ENCODE data around the gene ACTC1.

ACTC1 gene

DNA sequence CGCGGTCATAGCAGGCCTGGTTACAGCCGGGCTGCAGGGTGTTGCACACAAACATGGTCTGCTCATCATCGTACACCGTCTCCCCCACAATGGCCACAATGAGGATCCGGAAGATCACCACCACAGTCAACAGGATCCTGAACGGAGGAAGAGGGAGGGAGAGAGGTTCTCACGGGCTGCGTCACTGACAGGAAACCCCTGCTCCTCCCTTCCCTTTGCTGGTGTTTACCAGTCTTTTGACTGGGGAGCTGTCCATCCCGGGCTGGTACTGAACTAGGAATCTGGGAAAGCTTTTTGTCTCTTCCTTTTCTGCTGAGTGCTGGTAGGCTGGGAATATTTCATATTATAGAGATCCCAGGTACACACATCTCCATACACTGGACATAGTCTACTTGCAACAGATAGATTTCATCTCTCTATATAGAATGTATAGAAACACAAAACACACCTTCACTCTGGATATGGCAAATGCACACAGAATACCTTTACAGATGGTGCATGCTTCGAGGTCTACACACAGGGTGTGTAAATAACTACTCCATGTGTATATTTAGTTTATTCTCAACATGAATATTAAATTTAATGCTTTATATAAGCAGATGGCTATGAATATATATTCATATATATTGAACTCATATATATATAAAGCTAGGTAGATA lies 42.0 kb downstream of the ACTC1 start:
- Histone ChIP-seq H3K79me2 (no peaks in the 10 kb centered on the region), H3K27ac (no peak overlapping the region), H3K4me2 (ENCODE audit: low read length) (no peak overlapping the region), H2AFZ (no peak overlapping the region), H3K36me3 (ENCODE audit: control insufficient read depth, insufficient read depth, low read length) (no peaks in the 10 kb centered on the region), H3K27me3 (ENCODE audit: control insufficient read depth, insufficient read depth, low read length) (peaks cover 9% of the 10 kb centered on the region), H3K4me3 (ENCODE audit: low read depth, low read length) (no peak overlapping the region), H3K9me3 (ENCODE audit: control insufficient read depth, low read length) (no peaks in the 10 kb centered on the region), H3K4me1 (no peaks in the 10 kb centered on the region), H3K9ac (no peak overlapping the region)
- TF ChIP-seq, protein P1, sequence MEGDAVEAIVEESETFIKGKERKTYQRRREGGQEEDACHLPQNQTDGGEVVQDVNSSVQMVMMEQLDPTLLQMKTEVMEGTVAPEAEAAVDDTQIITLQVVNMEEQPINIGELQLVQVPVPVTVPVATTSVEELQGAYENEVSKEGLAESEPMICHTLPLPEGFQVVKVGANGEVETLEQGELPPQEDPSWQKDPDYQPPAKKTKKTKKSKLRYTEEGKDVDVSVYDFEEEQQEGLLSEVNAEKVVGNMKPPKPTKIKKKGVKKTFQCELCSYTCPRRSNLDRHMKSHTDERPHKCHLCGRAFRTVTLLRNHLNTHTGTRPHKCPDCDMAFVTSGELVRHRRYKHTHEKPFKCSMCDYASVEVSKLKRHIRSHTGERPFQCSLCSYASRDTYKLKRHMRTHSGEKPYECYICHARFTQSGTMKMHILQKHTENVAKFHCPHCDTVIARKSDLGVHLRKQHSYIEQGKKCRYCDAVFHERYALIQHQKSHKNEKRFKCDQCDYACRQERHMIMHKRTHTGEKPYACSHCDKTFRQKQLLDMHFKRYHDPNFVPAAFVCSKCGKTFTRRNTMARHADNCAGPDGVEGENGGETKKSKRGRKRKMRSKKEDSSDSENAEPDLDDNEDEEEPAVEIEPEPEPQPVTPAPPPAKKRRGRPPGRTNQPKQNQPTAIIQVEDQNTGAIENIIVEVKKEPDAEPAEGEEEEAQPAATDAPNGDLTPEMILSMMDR (IDR thresholded peaks at IDR 0.05) = no peak

DNA sequence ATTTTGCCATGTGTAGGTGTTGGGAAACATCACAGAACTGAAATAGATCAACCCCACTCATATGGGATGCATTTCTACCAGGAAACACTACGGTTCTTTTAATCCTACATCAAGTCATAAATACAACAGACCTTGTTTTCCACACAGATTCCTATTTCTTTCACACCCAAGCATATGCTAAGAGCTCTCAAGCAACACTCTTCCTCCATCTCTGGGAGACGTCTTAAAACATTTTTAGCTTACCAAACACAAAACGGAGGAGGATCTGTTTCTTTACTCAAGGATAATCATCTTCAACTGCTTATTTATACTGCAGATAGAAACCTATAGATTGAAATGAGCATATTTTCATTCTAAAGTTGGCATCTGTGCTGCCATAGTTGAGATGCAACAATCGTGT lies 45.7 kb downstream of the ACTC1 start:
- TF ChIP-seq, protein P1 (IDR thresholded peaks at IDR 0.05) = no peak
- Histone ChIP-seq H3K4me3 (ENCODE audit: low read depth, low read length) (no peak overlapping the region), H3K36me3 (ENCODE audit: control insufficient read depth, insufficient read depth, low read length) (no peaks in the 10 kb centered on the region), H3K79me2 (no peaks in the 10 kb centered on the region), H2AFZ (no peak overlapping the region), H3K27ac (no peak overlapping the region), H3K9ac (no peak overlapping the region), H3K27me3 (ENCODE audit: control insufficient read depth, insufficient read depth, low read length) (peaks cover 5% of the 10 kb centered on the region), H3K4me1 (no peaks in the 10 kb centered on the region), H3K4me2 (ENCODE audit: low read length) (no peak overlapping the region), H3K9me3 (ENCODE audit: control insufficient read depth, low read length) (no peaks in the 10 kb centered on the region)
